Measurements from ENCODE around the gene TULP1. TPM values are rescaled to one million over a fixed set of nuclear protein-coding genes. Genes with fewer than 3 reads are reported as not detected.

TULP1 gene
- total RNA-seq, 1 donor from 2014 or later: under 0.01 TPM

- no peaks in the 10 kb centered on the region for H3K36me3 ChIP-seq (ENCODE audit: control insufficient read depth, insufficient read depth, low read length)
- H3K27me3 ChIP-seq (ENCODE audit: control insufficient read depth, insufficient read depth, low read length): peaks cover 8% of the 10 kb centered on the region
- no peak overlapping the region for H3K4me3 ChIP-seq (ENCODE audit: low read depth, low read length)
- FAIRE-seq: no peak
- TF ChIP-seq, protein P1, sequence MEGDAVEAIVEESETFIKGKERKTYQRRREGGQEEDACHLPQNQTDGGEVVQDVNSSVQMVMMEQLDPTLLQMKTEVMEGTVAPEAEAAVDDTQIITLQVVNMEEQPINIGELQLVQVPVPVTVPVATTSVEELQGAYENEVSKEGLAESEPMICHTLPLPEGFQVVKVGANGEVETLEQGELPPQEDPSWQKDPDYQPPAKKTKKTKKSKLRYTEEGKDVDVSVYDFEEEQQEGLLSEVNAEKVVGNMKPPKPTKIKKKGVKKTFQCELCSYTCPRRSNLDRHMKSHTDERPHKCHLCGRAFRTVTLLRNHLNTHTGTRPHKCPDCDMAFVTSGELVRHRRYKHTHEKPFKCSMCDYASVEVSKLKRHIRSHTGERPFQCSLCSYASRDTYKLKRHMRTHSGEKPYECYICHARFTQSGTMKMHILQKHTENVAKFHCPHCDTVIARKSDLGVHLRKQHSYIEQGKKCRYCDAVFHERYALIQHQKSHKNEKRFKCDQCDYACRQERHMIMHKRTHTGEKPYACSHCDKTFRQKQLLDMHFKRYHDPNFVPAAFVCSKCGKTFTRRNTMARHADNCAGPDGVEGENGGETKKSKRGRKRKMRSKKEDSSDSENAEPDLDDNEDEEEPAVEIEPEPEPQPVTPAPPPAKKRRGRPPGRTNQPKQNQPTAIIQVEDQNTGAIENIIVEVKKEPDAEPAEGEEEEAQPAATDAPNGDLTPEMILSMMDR (IDR thresholded peaks at IDR 0.05; ENCODE audit: insufficient read depth, low read length, severe bottlenecking): no peak
- no peak for DNase-seq (ENCODE audit: low read depth)
These were observed 6.2 kb downstream of the TULP1 start for GRCh38 chr6:35506536-35506935.

GRCh38 chr6:35505999-35506412 lies 6.7 kb downstream of the TULP1 start:
- Histone ChIP-seq H3K36me3 (ENCODE audit: control insufficient read depth, insufficient read depth, low read length) (no peaks in the 10 kb centered on the region), H3K4me3 (ENCODE audit: low read depth, low read length) (no peak overlapping the region), H3K27me3 (ENCODE audit: control insufficient read depth, insufficient read depth, low read length) (peaks cover 3% of the 10 kb centered on the region)
- no peak for FAIRE-seq
- TF ChIP-seq, protein P1 (IDR thresholded peaks at IDR 0.05; ENCODE audit: insufficient read depth, low read length, severe bottlenecking): no peak
- no peak for DNase-seq (ENCODE audit: low read depth)

DNA sequence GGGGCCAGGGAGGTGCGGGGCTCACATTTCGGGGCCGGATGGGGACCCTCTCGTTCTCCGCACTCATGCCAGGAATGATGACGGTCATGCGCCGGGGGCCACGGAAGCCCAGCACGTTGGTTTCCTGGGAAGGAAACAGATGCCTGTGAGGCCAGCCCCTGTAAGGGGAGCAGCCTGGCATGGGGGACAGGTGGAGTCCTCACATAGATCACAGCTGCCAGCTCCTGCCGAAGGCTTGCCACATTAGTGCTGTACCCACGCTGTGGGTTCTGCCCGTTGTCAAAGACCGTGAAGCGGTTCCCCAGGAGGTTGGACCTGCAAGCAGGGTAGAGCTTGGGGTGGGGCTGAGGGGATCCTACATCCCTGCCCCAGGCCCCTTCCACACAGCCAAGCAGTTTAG lies 9.2 kb downstream of the TULP1 start:
- Histone ChIP-seq H3K36me3 (ENCODE audit: control insufficient read depth, insufficient read depth, low read length) (no peaks in the 10 kb centered on the region), H3K27me3 (ENCODE audit: control insufficient read depth, insufficient read depth, low read length) (no peaks in the 10 kb centered on the region), H3K4me3 (ENCODE audit: low read depth, low read length) (no peak overlapping the region)
- FAIRE-seq (no peak), DNase-seq (ENCODE audit: low read depth) (no peak)
- TF ChIP-seq, protein P1 (IDR thresholded peaks at IDR 0.05; ENCODE audit: insufficient read depth, low read length, severe bottlenecking): no peak

DNA sequence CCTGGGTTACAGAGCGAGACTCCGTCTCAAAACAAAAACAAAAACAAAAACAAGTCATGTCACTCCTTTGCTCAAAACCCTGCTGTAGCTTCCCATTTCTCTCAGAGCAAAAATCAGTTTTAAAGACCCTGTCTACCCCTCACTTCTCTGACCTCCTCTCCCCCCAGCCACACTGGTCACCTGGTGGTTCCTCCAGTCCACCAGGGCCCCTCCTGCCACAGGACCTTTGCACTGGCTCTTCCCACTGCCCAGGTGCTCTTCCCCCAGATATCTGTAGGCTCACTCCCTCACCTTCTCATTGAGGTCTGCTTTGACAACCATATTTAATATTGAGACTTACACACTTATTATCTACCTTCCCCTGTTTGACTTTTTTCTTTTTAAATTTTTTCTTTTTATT lies 10.9 kb downstream of the TULP1 start:
- TF ChIP-seq, protein P1 (IDR thresholded peaks at IDR 0.05; ENCODE audit: insufficient read depth, low read length, severe bottlenecking): no peak
- no peak overlapping the region for H3K4me3 ChIP-seq (ENCODE audit: low read depth, low read length)
- H3K36me3 ChIP-seq (ENCODE audit: control insufficient read depth, insufficient read depth, low read length): no peaks in the 10 kb centered on the region
- DNase-seq (ENCODE audit: low read depth) (no peak), FAIRE-seq (no peak)
- no peaks in the 10 kb centered on the region for H3K27me3 ChIP-seq (ENCODE audit: control insufficient read depth, insufficient read depth, low read length)

GRCh38 chr6:35500782-35501181 lies 11.9 kb downstream of the TULP1 start:
- no peaks in the 10 kb centered on the region for H3K27me3 ChIP-seq (ENCODE audit: control insufficient read depth, insufficient read depth, low read length)
- FAIRE-seq: no peak
- H3K4me3 ChIP-seq (ENCODE audit: low read depth, low read length): no peak overlapping the region
- TF ChIP-seq, protein P1 (IDR thresholded peaks at IDR 0.05; ENCODE audit: insufficient read depth, low read length, severe bottlenecking): no peak
- no peaks in the 10 kb centered on the region for H3K36me3 ChIP-seq (ENCODE audit: control insufficient read depth, insufficient read depth, low read length)
- peak; percentile 74 for DNase-seq (ENCODE audit: low read depth)

GRCh38 chr6:35499372-35499771 lies 13.3 kb downstream of the TULP1 start:
- no peaks in the 10 kb centered on the region for H3K36me3 ChIP-seq (ENCODE audit: control insufficient read depth, insufficient read depth, low read length)
- FAIRE-seq (no peak), DNase-seq (ENCODE audit: low read depth) (no peak)
- H3K4me3 ChIP-seq (ENCODE audit: low read depth, low read length): no peak overlapping the region
- no peaks in the 10 kb centered on the region for H3K27me3 ChIP-seq (ENCODE audit: control insufficient read depth, insufficient read depth, low read length)
- TF ChIP-seq, protein P1 (IDR thresholded peaks at IDR 0.05; ENCODE audit: insufficient read depth, low read length, severe bottlenecking): no peak
